H9 (cell line): ENCODE data around the gene FBXO31. TPM values are rescaled to one million over a fixed set of nuclear protein-coding genes. Genes with fewer than 3 reads are reported as not detected.

Experiments
- DNase-seq: peaks from one replicate; pipeline ENCODE4 v3.0.0-alpha.2; 2017
- H2AFZ ChIP-seq: one replicate; pipeline ENCODE4 v1.6.1; 2013; ENCODE audit warnings: mild to moderate bottlenecking, low read length, control low read depth, moderate library complexity
- H2AK5ac ChIP-seq: 2 replicates; pipeline ENCODE4 v1.6.1; 2013; ENCODE audit warnings: low read length, control low read depth, mixed read lengths; ENCODE audit not compliant: insufficient read length
- H2BK120ac ChIP-seq: one replicate; pipeline ENCODE4 v1.6.1; 2013; ENCODE audit warnings: low read depth, mild to moderate bottlenecking, low read length, control low read depth, inconsistent platforms; ENCODE audit not compliant: poor library complexity, severe bottlenecking
- H2BK12ac ChIP-seq: 2 replicates; pipeline ENCODE4 v1.6.1; 2013; ENCODE audit warnings: low read length, control low read depth, mixed read lengths, low read depth; ENCODE audit not compliant: insufficient read length
- H2BK15ac ChIP-seq: 2 replicates; pipeline ENCODE4 v1.6.1; 2013; ENCODE audit warnings: low read depth, low read length, control low read depth
- H2BK20ac ChIP-seq: one replicate; pipeline ENCODE4 v1.6.1; 2013; ENCODE audit warnings: low read depth, mild to moderate bottlenecking, low read length, control low read depth, inconsistent platforms; ENCODE audit not compliant: poor library complexity, severe bottlenecking
- H2BK5ac ChIP-seq: 2 replicates; pipeline ENCODE4 v1.6.1; 2013; ENCODE audit warnings: low read length, control low read depth, mixed read lengths; ENCODE audit not compliant: insufficient read length
- H3K14ac ChIP-seq: 2 replicates; pipeline ENCODE4 v1.6.1; 2013; ENCODE audit warnings: low read length, control low read depth; ENCODE audit not compliant: insufficient read depth
- H3K18ac ChIP-seq: 2 replicates; pipeline ENCODE4 v1.6.1; 2013; ENCODE audit warnings: low read depth, mild to moderate bottlenecking, mixed read lengths, low read length, control low read depth; ENCODE audit not compliant: insufficient read length
- H3K23ac ChIP-seq: 2 replicates; pipeline ENCODE4 v1.6.1; 2013; ENCODE audit warnings: low read length, control low read depth, mixed read lengths, low read depth; ENCODE audit not compliant: insufficient read length
- H3K23me2 ChIP-seq: 2 replicates; pipeline ENCODE4 v1.6.1; 2013; ENCODE audit warnings: low read depth, mild to moderate bottlenecking, mixed read lengths, low read length, control low read depth; ENCODE audit not compliant: insufficient read length, poor library complexity, severe bottlenecking
- H3K27ac ChIP-seq: 2 replicates; pipeline ENCODE4 v1.5.1; 2013; ENCODE audit warnings: low read length, control low read depth, mixed read lengths, low read depth; ENCODE audit not compliant: insufficient read length
- H3K27me3 ChIP-seq: 2 replicates; pipeline ENCODE4 v1.6.1; 2013; ENCODE audit warnings: low read length, control low read depth, inconsistent platforms; ENCODE audit not compliant: insufficient read depth
- H3K4ac ChIP-seq: 2 replicates; pipeline ENCODE4 v1.6.1; 2013; ENCODE audit warnings: low read depth, mild to moderate bottlenecking, control low read depth, inconsistent platforms, low read length, moderate library complexity
- H3K4me1 ChIP-seq: 2 replicates; pipeline ENCODE4 v1.6.1; 2013; ENCODE audit warnings: low read length, control low read depth, inconsistent platforms; ENCODE audit not compliant: insufficient read depth
- H3K4me2 ChIP-seq: 2 replicates; pipeline ENCODE4 v1.6.1; 2013; ENCODE audit warnings: low read length, control low read depth, mixed read lengths; ENCODE audit not compliant: insufficient read length, insufficient read depth
- H3K56ac ChIP-seq: 2 replicates; pipeline ENCODE4 v1.6.1; 2013; ENCODE audit warnings: low read depth, mild to moderate bottlenecking, mixed read lengths, low read length, control low read depth; ENCODE audit not compliant: insufficient read length
- H3K79me1 ChIP-seq: 2 replicates; pipeline ENCODE4 v1.6.1; 2013; ENCODE audit warnings: low read depth, mild to moderate bottlenecking, moderate library complexity, low read length, control low read depth, inconsistent platforms; ENCODE audit not compliant: insufficient read depth, poor library complexity, severe bottlenecking
- H3K79me2 ChIP-seq: 2 replicates; pipeline ENCODE4 v1.6.1; 2013; ENCODE audit warnings: low read length, control low read depth, inconsistent platforms; ENCODE audit not compliant: insufficient read depth
- H3K9ac ChIP-seq: 2 replicates; pipeline ENCODE4 v1.6.1; 2013; ENCODE audit warnings: low read length, control low read depth, mixed read lengths; ENCODE audit not compliant: insufficient read length; ENCODE audit errors: extremely low read depth
- H3K9me3 ChIP-seq: one replicate; pipeline ENCODE4 v1.6.1; 2013; ENCODE audit warnings: low read depth, low read length, inconsistent platforms; ENCODE audit not compliant: control insufficient read depth
- H3T11ph ChIP-seq: one replicate; pipeline ENCODE4 v1.6.1; 2013; ENCODE audit warnings: mild to moderate bottlenecking, low read length, control low read depth, inconsistent platforms
- H4K20me1 ChIP-seq: one replicate; pipeline ENCODE4 v1.6.1; 2013; ENCODE audit not compliant: control insufficient read depth, insufficient read length, insufficient read depth
- H4K5ac ChIP-seq: 2 replicates; pipeline ENCODE4 v1.6.1; 2013; ENCODE audit warnings: low read depth, mild to moderate bottlenecking, mixed read lengths, low read length, control low read depth; ENCODE audit not compliant: insufficient read length
- H4K8ac ChIP-seq: replicated peaks from 2 replicates; pipeline ENCODE4 v1.6.1; 2013; ENCODE audit warnings: low read length, control low read depth, mixed read lengths, low read depth; ENCODE audit not compliant: insufficient read length
- H4K91ac ChIP-seq: 2 replicates; pipeline ENCODE4 v1.6.1; 2013; ENCODE audit warnings: low read depth, mild to moderate bottlenecking, moderate library complexity, mixed read lengths, low read length, control low read depth; ENCODE audit not compliant: insufficient read length
- H3K27ac Mint-ChIP-seq, 3 experiments: 2 replicates in 2 of 3; 3 replicates in 1 of 3; pipeline ENCODE4 v1.8.0; 2020 to 2021; ENCODE audit warnings: mixed read lengths in 3 of 3, mild to moderate bottlenecking in 1 of 3, moderate library complexity in 1 of 3
- H3K27me3 Mint-ChIP-seq: 2 replicates; pipeline ENCODE4 v1.8.0; 2021; ENCODE audit warnings: low read depth, mild to moderate bottlenecking, moderate library complexity, mixed read lengths
- H3K36me3 Mint-ChIP-seq, 3 experiments: 2 replicates in 2 of 3; 3 replicates in 1 of 3; pipeline ENCODE4 v1.8.0; 2020 to 2021; ENCODE audit warnings: low read depth in 3 of 3, mixed read lengths in 3 of 3; ENCODE audit not compliant: insufficient read depth in 1 of 3
- H3K4me1 Mint-ChIP-seq, 2 experiments: 2 replicates each; pipeline ENCODE4 v1.8.0; 2020; ENCODE audit warnings: mixed read lengths in 2 of 2
- H3K4me3 Mint-ChIP-seq, 2 experiments: 2 replicates in 1 of 2; 3 replicates in 1 of 2; pipeline ENCODE4 v1.8.0; 2020 to 2021; ENCODE audit warnings: mild to moderate bottlenecking in 2 of 2, mixed read lengths in 2 of 2, moderate library complexity in 1 of 2
- H3K9me3 Mint-ChIP-seq, 2 experiments: 2 replicates in 1 of 2; 3 replicates in 1 of 2; pipeline ENCODE4 v1.8.0; 2020; ENCODE audit warnings: mild to moderate bottlenecking in 2 of 2, mixed read lengths in 2 of 2, moderate library complexity in 1 of 2
- WGBS: extraction: QIAGEN DNeasy Blood & Tissue Kit; methylation state at CpG from one replicate; pipeline ENCODE4 v1.1.7; 2013; ENCODE audit warnings: missing lambda C conversion rate, low lambda C conversion rate, mixed read lengths; ENCODE audit not compliant: insufficient read length; ENCODE audit errors: extremely low coverage; 5-methylcytosine and 5-hydroxymethylcytosine counted together
- total RNA-seq: library from RNA; stranded (reverse); gene quantifications from 2 replicates; pipeline ENCODE4 v1.2.1, GENCODE V29; 2021
- TF ChIP-seq, protein P1 (sequence below): fragments of 200-600 bp; sonication (generic); conservative IDR thresholded peaks from 3 replicates; pipeline ENCODE4 v1.8.0; 2021; ENCODE audit warnings: antibody characterized with exemption, mild to moderate bottlenecking

Gene FBXO31
- total RNA-seq, 1 experiment from 2014 or later = 24.2 TPM

DNA sequence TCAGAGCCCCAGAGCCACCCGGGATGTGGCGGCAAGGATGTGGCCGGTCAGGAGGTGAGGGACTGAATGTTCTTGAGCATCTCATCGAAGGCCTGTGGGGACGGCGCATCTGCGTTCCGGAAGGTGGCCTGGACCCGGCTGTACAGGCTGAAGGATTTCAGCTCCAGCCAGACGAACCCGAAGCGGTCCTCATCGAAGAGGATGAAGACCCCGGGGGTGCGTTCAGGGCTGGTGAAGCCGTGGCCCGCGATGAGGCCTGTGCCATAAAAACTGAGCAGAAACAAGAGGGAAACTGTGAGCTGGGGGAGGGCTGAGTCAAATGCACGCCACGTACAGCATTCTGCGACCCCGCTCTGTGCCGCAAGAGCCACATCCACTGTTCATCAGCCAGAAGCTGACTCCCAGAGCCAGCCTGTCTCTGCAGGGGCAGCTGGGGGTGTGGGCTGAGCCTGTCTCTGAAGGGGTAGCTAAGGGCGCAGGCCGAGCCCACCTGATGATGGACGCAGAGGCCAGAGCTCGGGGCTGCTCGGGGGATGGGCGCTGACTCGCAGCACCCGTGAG is 52.3 kb downstream of the FBXO31 start:
- H3K4me1 ChIP-seq = no peaks in the 10 kb centered on the region
- H3K23ac ChIP-seq = no peak overlapping the region
- no peak overlapping the region for H2BK5ac ChIP-seq
- no peak overlapping the region for H3K18ac ChIP-seq
- H2BK15ac ChIP-seq = no peak overlapping the region
- no peak overlapping the region for H4K8ac ChIP-seq
- H2BK120ac ChIP-seq = no peak overlapping the region
- Mint-ChIP-seq H3K27me3 (no peaks in the 10 kb centered on the region; the same call in 1 of the 2 replicates), H3K4me3 (no peak overlapping the region), H3K27ac (no peak overlapping the region; a peak in 2 of 7 replicates), H3K9me3 (no peaks in the 10 kb centered on the region), H3K36me3 (peaks cover 5 to 29% (median 26%) of the 10 kb centered on the region in 3 experiments; a peak in 6 of 7 replicates), H3K4me1 (0 out of 4 replicates have a peak, but pooled peaks cover 0 to 3% of the 10 kb centered on the region in 2 experiments)
- no peak overlapping the region for H3K56ac ChIP-seq
- H4K91ac ChIP-seq = no peak overlapping the region
- no peak overlapping the region for H3T11ph ChIP-seq
- no peak overlapping the region for H3K27ac ChIP-seq
- H4K20me1 ChIP-seq = no peaks in the 10 kb centered on the region
- no peaks in the 10 kb centered on the region for H3K79me1 ChIP-seq
- no peak overlapping the region for H2BK20ac ChIP-seq
- H3K9ac ChIP-seq = no peak overlapping the region
- H3K27me3 ChIP-seq = no peaks in the 10 kb centered on the region
- no CpG with 5 or more reads among the region's 31 CpGs for WGBS
- H3K79me2 ChIP-seq = no peaks in the 10 kb centered on the region
- no peak overlapping the region for H2AFZ ChIP-seq
- H3K4ac ChIP-seq = no peak overlapping the region
- TF ChIP-seq, protein P1, sequence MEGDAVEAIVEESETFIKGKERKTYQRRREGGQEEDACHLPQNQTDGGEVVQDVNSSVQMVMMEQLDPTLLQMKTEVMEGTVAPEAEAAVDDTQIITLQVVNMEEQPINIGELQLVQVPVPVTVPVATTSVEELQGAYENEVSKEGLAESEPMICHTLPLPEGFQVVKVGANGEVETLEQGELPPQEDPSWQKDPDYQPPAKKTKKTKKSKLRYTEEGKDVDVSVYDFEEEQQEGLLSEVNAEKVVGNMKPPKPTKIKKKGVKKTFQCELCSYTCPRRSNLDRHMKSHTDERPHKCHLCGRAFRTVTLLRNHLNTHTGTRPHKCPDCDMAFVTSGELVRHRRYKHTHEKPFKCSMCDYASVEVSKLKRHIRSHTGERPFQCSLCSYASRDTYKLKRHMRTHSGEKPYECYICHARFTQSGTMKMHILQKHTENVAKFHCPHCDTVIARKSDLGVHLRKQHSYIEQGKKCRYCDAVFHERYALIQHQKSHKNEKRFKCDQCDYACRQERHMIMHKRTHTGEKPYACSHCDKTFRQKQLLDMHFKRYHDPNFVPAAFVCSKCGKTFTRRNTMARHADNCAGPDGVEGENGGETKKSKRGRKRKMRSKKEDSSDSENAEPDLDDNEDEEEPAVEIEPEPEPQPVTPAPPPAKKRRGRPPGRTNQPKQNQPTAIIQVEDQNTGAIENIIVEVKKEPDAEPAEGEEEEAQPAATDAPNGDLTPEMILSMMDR = no peak
- H2BK12ac ChIP-seq = no peak overlapping the region
- H3K14ac ChIP-seq = no peak overlapping the region
- no peak overlapping the region for H4K5ac ChIP-seq
- no peaks in the 10 kb centered on the region for H3K9me3 ChIP-seq
- no peak overlapping the region for H2AK5ac ChIP-seq
- H3K23me2 ChIP-seq = no peaks in the 10 kb centered on the region
- DNase-seq = no peak
- H3K4me2 ChIP-seq = no peak overlapping the region
